Kidney (tissue), 14 donors: ENCODE results near the gene NFKBIB. TPM values are rescaled to one million over a fixed set of nuclear protein-coding genes. Genes with fewer than 3 reads are reported as not detected.
A peak's percentile ranks its signal among the peaks of the same experiment; 100 is the strongest.

Experiments used
- DNase-seq, 5 donors: peaks; one replicate each; pipeline ENCODE4 v3.0.0-alpha.2; 2013 to 2020
- FAIRE-seq: peaks from 2 replicates; lab custom pipeline; 2012; peaks lifted over from hg19 to GRCh38; lab: Jason Lieb, UNC
- H3K27ac ChIP-seq, 2 donors: one replicate each; pipeline ENCODE4 v1.7.0; 2013; ENCODE audit warnings: low read depth in 2 of 2, low read length in 2 of 2, inconsistent platforms in 1 of 2
- H3K27me3 ChIP-seq: one replicate; pipeline ENCODE4 v1.7.1; 2013; ENCODE audit warnings: low read length, inconsistent platforms; ENCODE audit not compliant: control insufficient read depth, insufficient read depth
- H3K36me3 ChIP-seq, 3 donors: one replicate each; pipeline versions ENCODE4 v1.7.0 to v1.7.1; 2013; ENCODE audit warnings: low read length in 3 of 3, control low read depth in 1 of 3, inconsistent platforms in 1 of 3; ENCODE audit not compliant: insufficient read depth in 3 of 3, control insufficient read depth in 2 of 3
- H3K4me1 ChIP-seq, 3 donors: one replicate each; pipeline versions ENCODE4 v1.7.0 to v1.7.1; 2013; ENCODE audit warnings: low read length in 3 of 3, inconsistent platforms in 1 of 3, low read depth in 1 of 3; ENCODE audit not compliant: control insufficient read depth in 2 of 3, insufficient read depth in 2 of 3
- H3K4me3 ChIP-seq, 3 donors: one replicate each; pipeline versions ENCODE4 v1.7.0 to v1.8.1; 2013; ENCODE audit warnings: low read length in 3 of 3, control low read depth in 1 of 3, inconsistent platforms in 1 of 3
- H3K9ac ChIP-seq, 3 donors: one replicate each; pipeline versions ENCODE4 v1.7.0 to v1.7.1; 2013; ENCODE audit warnings: low read length in 3 of 3, control low read depth in 1 of 3, inconsistent platforms in 1 of 3
- H3K9me3 ChIP-seq, 3 donors: one replicate each; pipeline versions ENCODE4 v1.7.0 to v1.7.1; 2013; ENCODE audit warnings: low read length in 3 of 3, control low read depth in 1 of 3, inconsistent platforms in 1 of 3; ENCODE audit not compliant: control insufficient read depth in 2 of 3, insufficient read depth in 1 of 3
- CTCF ChIP-seq: IDR thresholded peaks from 3 replicates; pipeline ENCODE4 v1.5.1; 2012; ENCODE audit warnings: mild to moderate bottlenecking, moderate library complexity, borderline replicate concordance; ENCODE audit not compliant: insufficient read depth; ENCODE audit errors: extremely low read depth
- intact Hi-C: fragments of 100-400 bp; cut with DNase I; formaldehyde crosslinking; loops from one replicate; pipeline ENCODE4 v1.11.1; 2022
- polyA plus RNA-seq: library from polyadenylated mRNA; stranded (reverse); fragments of 350-450 nt; fragmentation: Illumina TruSeq; extraction: RNeasy Lipid Tissue Mini Kit (QIAGEN cat#74804); gene quantifications from one replicate; pipeline ENCODE4 v1.2.3, GENCODE V29; 2014; ENCODE audit warnings: low read depth, low replicate concordance; ENCODE audit not compliant: insufficient read depth
- total RNA-seq: library from RNA; stranded (reverse); fragmentation: NEBNext Ultra II Directional; extraction: Animal tissue kit (Norgen Biotek cat#: 25700); gene quantifications from one replicate; pipeline ENCODE4 v1.2.1, GENCODE V29; 2021
- donor health status: control.
- donor health status: control.
- donor health status: control.
- donor health status: control.
- donor health status: control.
- donor health status: DM: yes; HTN: yes; CAD: no.
- donor health status: Normal renal cell carcinoma (clear cell type).

Gene NFKBIB
- total and polyA plus RNA-seq, 2 donors from 2014 or later, result 23.2 to 37.6 TPM

- FAIRE-seq (no peak), DNase-seq (peak; percentile 96 to 98 (median 97))
- Histone ChIP-seq H3K4me3 (peak within 1 kb of the TSS; percentile 78 to 97 (median 96)), H3K9ac (peak within 1 kb of the TSS; percentile 71 to 99 (median 95)), H3K9me3 (no peaks in the 10 kb centered on the region), H3K27me3 (no peaks in the 10 kb centered on the region), H3K36me3 (peaks cover 0 to 8% (median 7%) of the 10 kb centered on the region in 3 donors), H3K27ac (peak within 1 kb of the TSS; percentile 82 to 91), H3K4me1 (peaks cover 0 to 15% (median 0%) of the 10 kb centered on the region in 3 donors)
- peak; percentile 93 for TF ChIP-seq CTCF
- intact Hi-C loops, result no loop called here
Observed at GRCh38 chr19:38929929-38930775, 30.4 kb downstream of the NFKBIB start, which contains the start of gene SARS2. Gene SARS2, minus strand, starts transcription at chr19:38930763. Its CDS starts 27 bp downstream, at chr19:38930736.

DNA sequence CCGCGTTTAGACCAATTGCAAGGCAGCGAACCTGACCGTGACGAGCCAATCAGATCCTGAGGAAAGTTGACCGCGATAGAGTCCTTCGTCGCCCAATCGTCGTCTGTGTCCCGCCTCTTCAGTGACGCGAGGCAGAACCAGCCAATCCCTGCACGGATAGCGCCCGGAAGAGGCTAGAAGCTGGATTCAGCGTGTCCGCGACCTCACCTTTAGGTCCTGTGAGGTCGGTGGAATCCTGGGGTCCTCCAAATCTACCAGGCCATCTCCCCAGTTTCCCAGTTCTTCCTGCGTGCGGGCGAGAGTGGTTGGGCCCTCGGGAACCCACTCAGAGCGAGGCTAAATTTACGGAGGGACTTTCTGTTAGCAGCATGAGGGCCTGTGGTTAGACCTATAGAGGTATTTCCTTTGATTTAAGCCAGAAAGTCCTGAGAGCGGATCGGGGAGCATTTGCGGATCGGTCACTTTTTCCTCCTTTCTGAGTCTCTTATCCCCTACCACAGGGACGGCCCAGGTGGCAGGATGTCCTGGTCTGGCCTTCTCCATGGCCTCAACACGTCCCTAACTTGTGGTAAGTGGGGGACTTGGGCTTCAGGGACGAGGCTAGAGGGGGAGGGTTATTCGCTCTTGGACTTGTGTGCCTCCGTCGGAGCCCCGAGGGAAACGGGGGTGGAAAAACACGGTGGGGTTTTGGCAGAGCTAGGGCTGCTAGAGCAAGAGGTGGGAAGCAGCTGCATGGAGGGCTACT is 31.2 kb downstream of the NFKBIB start, which contains the start of gene MRPS12:
MRPS12 (plus strand) TSS at position 169 of the 745 bp plus-strand sequence; CDS start at position 520, 351 bp downstream.
- peak; percentile 99 to 100 (median 99) for DNase-seq
- Histone ChIP-seq H3K27ac (peak within 1 kb of the TSS; percentile 82 to 91), H3K36me3 (peaks cover 0 to 5% (median 4%) of the 10 kb centered on the region in 3 donors), H3K27me3 (no peaks in the 10 kb centered on the region), H3K9me3 (no peaks in the 10 kb centered on the region), H3K4me3 (peak within 1 kb of the TSS; percentile 78 to 97 (median 96)), H3K9ac (peak within 1 kb of the TSS; percentile 71 to 99 (median 95)), H3K4me1 (peaks cover 0 to 15% (median 0%) of the 10 kb centered on the region in 3 donors)
- intact Hi-C loops, result no loop called here
- peak; percentile 98 for FAIRE-seq
- TF ChIP-seq CTCF, result no peak

DNA sequence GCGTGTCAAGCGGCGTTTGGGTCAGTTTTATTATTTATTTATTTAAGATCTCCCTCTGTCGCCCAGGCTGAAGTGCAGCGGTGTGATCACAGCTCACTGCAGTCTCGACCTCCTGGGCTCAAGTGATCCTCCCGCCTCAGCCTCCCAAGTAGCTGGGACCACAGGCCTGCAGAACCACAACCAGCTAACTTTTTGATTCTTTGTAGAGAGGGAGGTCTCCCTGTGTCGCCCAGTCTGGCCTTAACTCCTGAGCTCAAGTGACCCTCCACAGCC is 31.7 kb downstream of the NFKBIB start:
- FAIRE-seq (no peak), DNase-seq (no peak)
- Histone ChIP-seq H3K4me1 (peaks cover 0 to 15% (median 0%) of the 10 kb centered on the region in 3 donors), H3K9me3 (no peaks in the 10 kb centered on the region), H3K9ac (peak overlapping the region; percentile 56 to 99 (median 95)), H3K27ac (peak overlapping the region; percentile 49 to 91), H3K36me3 (peaks cover 0 to 5% (median 4%) of the 10 kb centered on the region in 3 donors), H3K4me3 (peak overlapping the region; percentile 78 to 97 (median 96)), H3K27me3 (no peaks in the 10 kb centered on the region)
- TF ChIP-seq CTCF, result no peak
- intact Hi-C loops, result no loop called here
